C1 segment of cervical spinal cord (tissue), 14 donors: ENCODE data around the gene LRRC61.
"Not testable (repeated sequence)": the region's sequence is repeated elsewhere in the genome, so short reads cannot be mapped to it uniquely, and the experiment has no call there.

ENCODE experiments used
- DNase-seq, 14 donors: peaks; one replicate each; lab custom pipeline; 2025; lab: John Stamatoyannopoulos, UW

LRRC61 gene

GRCh38 chr7:150307904-150308303 is 15.3 kb upstream of the LRRC61 start:
- no peak for DNase-seq

- no peak for DNase-seq
Measured at GRCh38 chr7:150308575-150308974, 14.6 kb upstream of the LRRC61 start.

GRCh38 chr7:150311146-150311545 is 12.0 kb upstream of the LRRC61 start:
- DNase-seq = no peak

- DNase-seq = no peak
Measured at GRCh38 chr7:150311711-150312110, 11.4 kb upstream of the LRRC61 start.

- not testable (repeated sequence) for DNase-seq
Measured at GRCh38 chr7:150312649-150313366, 10.3 kb upstream of the LRRC61 start.

- DNase-seq = no peak
Measured at GRCh38 chr7:150313367-150313809, 9.8 kb upstream of the LRRC61 start.

- no peak for DNase-seq
Measured at GRCh38 chr7:150313870-150314269, 9.3 kb upstream of the LRRC61 start.

- no peak for DNase-seq
Measured at GRCh38 chr7:150314639-150315239, 8.4 kb upstream of the LRRC61 start.

- DNase-seq = not testable (repeated sequence)
Measured at GRCh38 chr7:150316987-150317386, 6.2 kb upstream of the LRRC61 start.

GRCh38 chr7:150317748-150318444 is 5.3 kb upstream of the LRRC61 start:
- DNase-seq = no peak

- DNase-seq = no peak
Measured at GRCh38 chr7:150321788-150322113, 1.4 kb upstream of the LRRC61 start.

- no peak for DNase-seq
Measured at GRCh38 chr7:150322114-150322832, 882 bp upstream of the LRRC61 start.

GRCh38 chr7:150323682-150324372 is 672 bp downstream of the LRRC61 start:
- no peak for DNase-seq

- no peak for DNase-seq
Measured at GRCh38 chr7:150324373-150324961, 1.3 kb downstream of the LRRC61 start.

GRCh38 chr7:150325110-150325611 is 2.0 kb downstream of the LRRC61 start:
- DNase-seq = no peak

- no peak for DNase-seq
Measured at GRCh38 chr7:150325901-150326300, 2.7 kb downstream of the LRRC61 start.

- no peak for DNase-seq
Measured at GRCh38 chr7:150326657-150327268, 3.6 kb downstream of the LRRC61 start.

GRCh38 chr7:150327308-150327707 is 4.2 kb downstream of the LRRC61 start:
- no peak for DNase-seq

- DNase-seq = peak in 4 of 14 donors; percentile 20 to 57 (median 30)
Measured at GRCh38 chr7:150329331-150330120, 6.4 kb downstream of the LRRC61 start.
